T-helper 1 cell treated with Interleukin-12 subunit alpha and Interleukin-12 subunit beta and Interleukin-4 antibody, amounts not matched to agents 30 μg/mL and 1 μg/mL, for 36 hours (primary cell): ENCODE measurements around the gene SIGLEC1.

ENCODE experiments used
- H3K27ac Mint-ChIP-seq: one replicate; pipeline ENCODE4 v1.8.0; 2021; ENCODE audit warnings: mild to moderate bottlenecking, mixed read lengths
- H3K27me3 Mint-ChIP-seq: one replicate; pipeline ENCODE4 v1.8.0; 2021; ENCODE audit warnings: low read depth, mixed read lengths
- H3K36me3 Mint-ChIP-seq: one replicate; pipeline ENCODE4 v1.8.0; 2021; ENCODE audit warnings: low read depth, mixed read lengths
- H3K4me1 Mint-ChIP-seq: one replicate; pipeline ENCODE4 v1.8.0; 2021; ENCODE audit warnings: low read depth, mixed read lengths
- H3K4me3 Mint-ChIP-seq: one replicate; pipeline ENCODE4 v1.8.0; 2021; ENCODE audit warnings: mild to moderate bottlenecking, moderate library complexity, mixed read lengths
- H3K9me3 Mint-ChIP-seq: one replicate; pipeline ENCODE4 v1.8.0; 2021; ENCODE audit warnings: mixed read lengths

Gene SIGLEC1

GRCh38 chr20:3691306-3691705 is 21.1 kb downstream of the SIGLEC1 start:
- no peaks in the 10 kb centered on the region for H3K4me1 Mint-ChIP-seq
- no peak overlapping the region for H3K27ac Mint-ChIP-seq
- no peaks in the 10 kb centered on the region for H3K36me3 Mint-ChIP-seq
- peaks cover 7% of the 10 kb centered on the region for H3K27me3 Mint-ChIP-seq
- H3K4me3 Mint-ChIP-seq: no peak overlapping the region
- H3K9me3 Mint-ChIP-seq: no peaks in the 10 kb centered on the region

- Mint-ChIP-seq H3K27me3 (peaks cover 11% of the 10 kb centered on the region), H3K9me3 (no peaks in the 10 kb centered on the region), H3K36me3 (no peaks in the 10 kb centered on the region), H3K4me3 (no peak overlapping the region), H3K4me1 (no peaks in the 10 kb centered on the region), H3K27ac (no peak overlapping the region)
Observed at GRCh38 chr20:3690413-3690812, 22.0 kb downstream of the SIGLEC1 start.

GRCh38 chr20:3689978-3690377 is 22.4 kb downstream of the SIGLEC1 start:
- Mint-ChIP-seq H3K36me3 (no peaks in the 10 kb centered on the region), H3K4me3 (no peak overlapping the region), H3K27me3 (peaks cover 14% of the 10 kb centered on the region), H3K27ac (no peak overlapping the region), H3K9me3 (no peaks in the 10 kb centered on the region), H3K4me1 (no peaks in the 10 kb centered on the region)

GRCh38 chr20:3687655-3688054 is 24.7 kb downstream of the SIGLEC1 start:
- peaks cover 34% of the 10 kb centered on the region for H3K27me3 Mint-ChIP-seq
- H3K4me1 Mint-ChIP-seq: no peaks in the 10 kb centered on the region
- H3K27ac Mint-ChIP-seq: no peak overlapping the region
- H3K4me3 Mint-ChIP-seq: no peak overlapping the region
- no peaks in the 10 kb centered on the region for H3K36me3 Mint-ChIP-seq
- H3K9me3 Mint-ChIP-seq: no peaks in the 10 kb centered on the region

- Mint-ChIP-seq H3K27ac (no peak overlapping the region), H3K4me3 (no peak overlapping the region), H3K36me3 (no peaks in the 10 kb centered on the region), H3K9me3 (no peaks in the 10 kb centered on the region), H3K4me1 (no peaks in the 10 kb centered on the region), H3K27me3 (peaks cover 38% of the 10 kb centered on the region)
Observed at GRCh38 chr20:3686867-3687321, 25.5 kb downstream of the SIGLEC1 start.

- Mint-ChIP-seq H3K36me3 (no peaks in the 10 kb centered on the region), H3K4me3 (no peak overlapping the region), H3K27ac (no peak overlapping the region), H3K9me3 (no peaks in the 10 kb centered on the region), H3K27me3 (peaks cover 40% of the 10 kb centered on the region), H3K4me1 (no peaks in the 10 kb centered on the region)
Observed at GRCh38 chr20:3686421-3686820, 26.0 kb downstream of the SIGLEC1 start.

- no peak overlapping the region for H3K27ac Mint-ChIP-seq
- H3K9me3 Mint-ChIP-seq: no peaks in the 10 kb centered on the region
- no peaks in the 10 kb centered on the region for H3K36me3 Mint-ChIP-seq
- no peak overlapping the region for H3K4me3 Mint-ChIP-seq
- no peaks in the 10 kb centered on the region for H3K4me1 Mint-ChIP-seq
- H3K27me3 Mint-ChIP-seq: peaks cover 49% of the 10 kb centered on the region
Observed at GRCh38 chr20:3685341-3685740, 27.1 kb downstream of the SIGLEC1 start.

- no peak within 1 kb of the TSS for H3K4me3 Mint-ChIP-seq
- no peaks in the 10 kb centered on the region for H3K4me1 Mint-ChIP-seq
- peaks cover 70% of the 10 kb centered on the region for H3K27me3 Mint-ChIP-seq
- H3K9me3 Mint-ChIP-seq: no peaks in the 10 kb centered on the region
- no peaks in the 10 kb centered on the region for H3K36me3 Mint-ChIP-seq
- H3K27ac Mint-ChIP-seq: no peak within 1 kb of the TSS
Observed at GRCh38 chr20:3681931-3682781, 30.2 kb downstream of the SIGLEC1 start, which contains the start of gene ADAM33. Gene ADAM33 (minus strand): TSS chr20:3682010. CDS start chr20:3682004, 6 bp downstream.

GRCh38 chr20:3681352-3681930 is 31.0 kb downstream of the SIGLEC1 start:
- Mint-ChIP-seq H3K27ac (no peak overlapping the region), H3K4me3 (no peak overlapping the region), H3K27me3 (peaks cover 69% of the 10 kb centered on the region), H3K9me3 (no peaks in the 10 kb centered on the region), H3K36me3 (no peaks in the 10 kb centered on the region), H3K4me1 (peaks cover 3% of the 10 kb centered on the region)

- H3K36me3 Mint-ChIP-seq: no peaks in the 10 kb centered on the region
- peaks cover 68% of the 10 kb centered on the region for H3K27me3 Mint-ChIP-seq
- no peak overlapping the region for H3K27ac Mint-ChIP-seq
- H3K4me1 Mint-ChIP-seq: peaks cover 3% of the 10 kb centered on the region
- H3K9me3 Mint-ChIP-seq: no peaks in the 10 kb centered on the region
- H3K4me3 Mint-ChIP-seq: no peak overlapping the region
Observed at GRCh38 chr20:3680701-3681351, 31.6 kb downstream of the SIGLEC1 start.

- H3K4me1 Mint-ChIP-seq: peaks cover 3% of the 10 kb centered on the region
Observed at GRCh38 chr20:3679749-3680700, 32.4 kb downstream of the SIGLEC1 start.

GRCh38 chr20:3678856-3679720 is 33.3 kb downstream of the SIGLEC1 start:
- Mint-ChIP-seq H3K27ac (no peak overlapping the region), H3K4me1 (peaks cover 3% of the 10 kb centered on the region), H3K9me3 (no peaks in the 10 kb centered on the region), H3K27me3 (peaks cover 73% of the 10 kb centered on the region), H3K36me3 (no peaks in the 10 kb centered on the region), H3K4me3 (no peak overlapping the region)

More at GRCh38 chr20:3679749-3680700, 32.4 kb downstream of the SIGLEC1 start:
- no peak overlapping the region for H3K4me3 Mint-ChIP-seq
- H3K36me3 Mint-ChIP-seq: no peaks in the 10 kb centered on the region
- H3K27ac Mint-ChIP-seq: no peak overlapping the region
- H3K27me3 Mint-ChIP-seq: peaks cover 72% of the 10 kb centered on the region
- H3K9me3 Mint-ChIP-seq: no peaks in the 10 kb centered on the region

GRCh38 chr20:3678198-3678597 is 34.2 kb downstream of the SIGLEC1 start:
- no peak overlapping the region for H3K27ac Mint-ChIP-seq
- peaks cover 68% of the 10 kb centered on the region for H3K27me3 Mint-ChIP-seq
- no peaks in the 10 kb centered on the region for H3K36me3 Mint-ChIP-seq
- no peaks in the 10 kb centered on the region for H3K9me3 Mint-ChIP-seq
- H3K4me3 Mint-ChIP-seq: no peak overlapping the region
- peaks cover 3% of the 10 kb centered on the region for H3K4me1 Mint-ChIP-seq
